Panc1 (cell line): ENCODE data around the gene CREB3L2. TPM values are rescaled to one million over a fixed set of nuclear protein-coding genes. Genes with fewer than 3 reads are reported as not detected.

Experiments used
- ATAC-seq: fragments of 200-7000 bp; cut with Tn5 transposase; 2 replicates; pipeline ENCODE4 v1.9.1; 2020; ENCODE audit warnings: mild to moderate bottlenecking, moderate library complexity
- BruUV-seq: library from RNA; stranded (reverse); fragments of 400-500 nt; replicated peaks from 2 replicates; lab custom pipeline; 2021; lab: Mats Ljungman, UMichigan
- CTCF ChIA-PET: fragments of 300-600 bp; sonication (Branson Sonifier 250); formaldehyde crosslinking; loops from one replicate; lab custom pipeline; 2022; ENCODE audit warnings: antibody characterized with exemption; lab: Charles Lee
- POLR2A ChIA-PET: fragments of 300-600 bp; sonication (Branson Sonifier 250); formaldehyde crosslinking; loops from one replicate; lab custom pipeline; 2022; ENCODE audit warnings: antibody characterized with exemption; lab: Charles Lee
- DNase-seq: peaks from one replicate; pipeline ENCODE4 v3.0.0-alpha.2; 2010; ENCODE audit warnings: low read depth, low spot score
- H3K27ac ChIP-seq: 2 replicates; pipeline ENCODE4 v1.5.1; 2011; ENCODE audit warnings: mild to moderate bottlenecking, low read length, inconsistent platforms
- H3K27me3 ChIP-seq: fragments of 200-500 bp; sonication (Bioruptor generic); 2 replicates; pipeline ENCODE4 v1.6.0; 2014; ENCODE audit warnings: low read length, inconsistent platforms; ENCODE audit not compliant: control insufficient read depth, insufficient read depth
- H3K36me3 ChIP-seq: fragments of 200-500 bp; sonication (Bioruptor generic); 2 replicates; pipeline ENCODE4 v1.5.1; 2014; ENCODE audit warnings: inconsistent platforms, mild to moderate bottlenecking, low read length, moderate library complexity; ENCODE audit not compliant: control insufficient read depth, insufficient read depth
- H3K4me1 ChIP-seq: 2 replicates; pipeline ENCODE4 v1.5.1; 2011; ENCODE audit warnings: inconsistent platforms, mild to moderate bottlenecking, low read length, moderate library complexity; ENCODE audit not compliant: control insufficient read depth, insufficient read depth
- H3K4me3 ChIP-seq, 2 experiments: 2 replicates each; pipeline ENCODE4 v1.5.1; 2011 to 2012; ENCODE audit warnings: low read depth in 2 of 2, low read length in 2 of 2, mild to moderate bottlenecking in 2 of 2, inconsistent platforms in 1 of 2, moderate library complexity in 1 of 2
- H3K9me3 ChIP-seq: fragments of 200-500 bp; sonication (Bioruptor generic); 2 replicates; pipeline ENCODE4 v1.5.1; 2014; ENCODE audit warnings: low read depth, mild to moderate bottlenecking, inconsistent platforms, low read length, moderate library complexity; ENCODE audit not compliant: control insufficient read depth, insufficient read depth
- CTCF ChIP-seq: fragments of 450-650 bp; IDR thresholded peaks from 2 replicates; pipeline ENCODE4 v1.5.1; 2017; ENCODE audit warnings: mild to moderate bottlenecking
- POLR2AphosphoS5 ChIP-seq: IDR thresholded peaks from 2 replicates; pipeline ENCODE4 v1.6.1; 2012; ENCODE audit warnings: mild to moderate bottlenecking, low read depth, low read length, moderate library complexity
- SIN3A ChIP-seq: IDR thresholded peaks from 2 replicates; pipeline ENCODE4 v1.6.1; 2012; ENCODE audit warnings: low read depth, mild to moderate bottlenecking, low read length, moderate library complexity, borderline replicate concordance; ENCODE audit not compliant: insufficient read depth
- TCF7L2 ChIP-seq: IDR thresholded peaks from 2 replicates; pipeline ENCODE4 v1.6.1; 2011; ENCODE audit warnings: mild to moderate bottlenecking, low read depth, low read length, inconsistent platforms
- in situ Hi-C: cut with HindIII; loops from 2 replicates; pipeline ENCODE4 v1.10.0; 2016; ENCODE audit warnings: low sequenced_read_pairs, low pct_unique_long_range_greater_than_20kb
- intact Hi-C: fragments of 100-400 bp; cut with micrococcal nuclease; formaldehyde crosslinking; loops from one replicate; pipeline ENCODE4 v1.10.0; 2022; ENCODE audit not compliant: unreplicated experiment
- total RNA-seq: library from RNA; stranded (reverse); gene quantifications from one replicate; pipeline ENCODE4 v1.2.1, GENCODE V29; 2021; ENCODE audit not compliant: unreplicated experiment
- TF ChIP-seq, protein P1 (sequence below), 2 experiments: IDR thresholded peaks; 2 replicates each; pipeline ENCODE4 v1.6.1; 2011 to 2012; ENCODE audit warnings: low read depth in 2 of 2, control low read depth in 1 of 2, low read length in 1 of 2, mild to moderate bottlenecking in 1 of 2, moderate library complexity in 1 of 2; ENCODE audit not compliant: insufficient read depth in 1 of 2

The CREB3L2 gene
- total RNA-seq, 1 experiment from 2014 or later = 22.7 TPM

DNA sequence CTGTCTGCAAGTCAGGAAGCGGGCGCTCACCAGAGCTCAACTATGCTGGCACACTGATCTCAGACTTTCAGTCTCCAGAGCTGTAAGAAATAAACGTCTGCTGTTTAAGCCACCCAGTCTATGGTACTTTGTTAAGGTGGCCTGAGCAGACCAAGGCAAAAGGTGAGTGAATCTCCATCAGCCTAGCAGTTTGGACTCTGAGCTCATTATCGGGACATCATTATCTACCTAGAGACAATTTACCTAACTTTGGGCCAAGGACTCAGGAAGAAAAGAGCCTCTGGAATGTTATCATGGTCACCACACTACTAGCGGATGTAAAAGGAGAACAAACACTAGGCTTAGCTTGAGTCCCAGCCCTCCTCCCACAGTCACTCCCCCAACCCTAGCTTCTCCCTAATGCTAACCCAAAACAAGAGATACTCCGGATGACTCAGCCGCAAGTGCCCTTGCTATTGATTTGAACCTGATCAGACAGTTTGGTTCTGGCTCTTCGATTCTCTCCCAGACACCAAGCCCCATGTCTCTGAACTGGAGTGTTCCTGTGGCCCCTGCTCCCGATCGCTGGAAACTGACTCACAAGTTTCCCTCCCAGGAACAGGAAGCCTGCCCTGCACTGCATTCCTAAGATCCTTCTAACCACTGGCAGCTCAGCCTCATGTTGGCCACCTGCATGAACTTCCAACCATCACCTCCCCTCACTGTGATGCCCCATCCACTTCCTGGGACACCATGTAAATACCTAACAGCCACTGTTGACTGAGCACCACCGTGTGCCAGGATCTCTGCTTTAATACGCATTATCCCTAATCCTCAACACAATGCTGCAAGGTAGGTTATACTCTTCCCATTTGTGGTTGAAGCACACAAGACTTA lies 34.5 kb downstream of the CREB3L2 start:
- Histone ChIP-seq H3K4me1 (peaks cover 7% of the 10 kb centered on the region; the same call in 1 of the 2 replicates), H3K4me3 (no peak overlapping the region), H3K27ac (peak overlapping the region; percentile 15; the same call in 1 of the 2 replicates), H3K27me3 (no peaks in the 10 kb centered on the region), H3K36me3 (no peaks in the 10 kb centered on the region), H3K9me3 (no peaks in the 10 kb centered on the region)
- 0 out of 2 replicates have a peak, but pooled peaks have one; percentile 30 for ATAC-seq
- in situ Hi-C loops = no loop called here
- TF ChIP-seq TCF7L2 (no peak), POLR2AphosphoS5 (no peak), CTCF (no peak), SIN3A (no peak)
- TF ChIP-seq, protein P1, sequence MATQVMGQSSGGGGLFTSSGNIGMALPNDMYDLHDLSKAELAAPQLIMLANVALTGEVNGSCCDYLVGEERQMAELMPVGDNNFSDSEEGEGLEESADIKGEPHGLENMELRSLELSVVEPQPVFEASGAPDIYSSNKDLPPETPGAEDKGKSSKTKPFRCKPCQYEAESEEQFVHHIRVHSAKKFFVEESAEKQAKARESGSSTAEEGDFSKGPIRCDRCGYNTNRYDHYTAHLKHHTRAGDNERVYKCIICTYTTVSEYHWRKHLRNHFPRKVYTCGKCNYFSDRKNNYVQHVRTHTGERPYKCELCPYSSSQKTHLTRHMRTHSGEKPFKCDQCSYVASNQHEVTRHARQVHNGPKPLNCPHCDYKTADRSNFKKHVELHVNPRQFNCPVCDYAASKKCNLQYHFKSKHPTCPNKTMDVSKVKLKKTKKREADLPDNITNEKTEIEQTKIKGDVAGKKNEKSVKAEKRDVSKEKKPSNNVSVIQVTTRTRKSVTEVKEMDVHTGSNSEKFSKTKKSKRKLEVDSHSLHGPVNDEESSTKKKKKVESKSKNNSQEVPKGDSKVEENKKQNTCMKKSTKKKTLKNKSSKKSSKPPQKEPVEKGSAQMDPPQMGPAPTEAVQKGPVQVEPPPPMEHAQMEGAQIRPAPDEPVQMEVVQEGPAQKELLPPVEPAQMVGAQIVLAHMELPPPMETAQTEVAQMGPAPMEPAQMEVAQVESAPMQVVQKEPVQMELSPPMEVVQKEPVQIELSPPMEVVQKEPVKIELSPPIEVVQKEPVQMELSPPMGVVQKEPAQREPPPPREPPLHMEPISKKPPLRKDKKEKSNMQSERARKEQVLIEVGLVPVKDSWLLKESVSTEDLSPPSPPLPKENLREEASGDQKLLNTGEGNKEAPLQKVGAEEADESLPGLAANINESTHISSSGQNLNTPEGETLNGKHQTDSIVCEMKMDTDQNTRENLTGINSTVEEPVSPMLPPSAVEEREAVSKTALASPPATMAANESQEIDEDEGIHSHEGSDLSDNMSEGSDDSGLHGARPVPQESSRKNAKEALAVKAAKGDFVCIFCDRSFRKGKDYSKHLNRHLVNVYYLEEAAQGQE (IDR thresholded peaks at IDR 0.05; ENCODE audit: insufficient read depth in 1 of 2, low read depth in 2 of 2, low read length in 1 of 2) = no peak
- ChIA-PET CTCF (no interaction called here), POLR2A (no interaction called here)
- intact Hi-C loops = no loop called here
- no peak for DNase-seq
- BruUV-seq = no TSS peak

- DNase-seq (no peak), ATAC-seq (no peak)
- Histone ChIP-seq H3K27ac (peak overlapping the region; percentile 15; the same call in 1 of the 2 replicates), H3K27me3 (no peaks in the 10 kb centered on the region), H3K36me3 (no peaks in the 10 kb centered on the region), H3K4me3 (no peak overlapping the region), H3K4me1 (peaks cover 7% of the 10 kb centered on the region; the same call in 1 of the 2 replicates), H3K9me3 (no peaks in the 10 kb centered on the region)
- ChIA-PET POLR2A (no interaction called here), CTCF (no interaction called here)
- in situ Hi-C loops = no loop called here
- TF ChIP-seq POLR2AphosphoS5 (no peak), CTCF (no peak), TCF7L2 (no peak), SIN3A (no peak)
- TF ChIP-seq, protein P1 (IDR thresholded peaks at IDR 0.05; ENCODE audit: insufficient read depth in 1 of 2, low read depth in 2 of 2, low read length in 1 of 2) = no peak
- BruUV-seq = no TSS peak
- intact Hi-C loops = no loop called here
These were observed 35.2 kb downstream of the CREB3L2 start for GRCh38 chr7:137966641-137967142.
